BE2C (cell line): ENCODE results near the gene AZU1.

Experiments used
- DNase-seq: peaks from one replicate; pipeline ENCODE4 v3.0.0-alpha.2; 2020
- H3K27me3 ChIP-seq: fragments of 250-450 bp; sonication (Bioruptor Pico); 2 replicates; pipeline ENCODE4 v1.5.1; 2020; ENCODE audit warnings: mild to moderate bottlenecking
- H3K36me3 ChIP-seq: fragments of 250-450 bp; sonication (Bioruptor Pico); 2 replicates; pipeline ENCODE4 v1.5.1; 2020; ENCODE audit warnings: mild to moderate bottlenecking
- H3K4me1 ChIP-seq: fragments of 250-450 bp; sonication (Bioruptor Pico); 2 replicates; pipeline ENCODE4 v1.5.1; 2020
- H3K4me3 ChIP-seq: 2 replicates; pipeline ENCODE4 v1.5.1; 2011; ENCODE audit warnings: low read depth, low read length
- H3K9me3 ChIP-seq: fragments of 250-450 bp; sonication (Bioruptor Pico); 2 replicates; pipeline ENCODE4 v1.5.1; 2020
- TF ChIP-seq, protein P1 (sequence below): IDR thresholded peaks from 2 replicates; pipeline ENCODE4 v1.5.1; 2012; ENCODE audit warnings: mild to moderate bottlenecking, low read depth, low read length

AZU1 gene

DNA sequence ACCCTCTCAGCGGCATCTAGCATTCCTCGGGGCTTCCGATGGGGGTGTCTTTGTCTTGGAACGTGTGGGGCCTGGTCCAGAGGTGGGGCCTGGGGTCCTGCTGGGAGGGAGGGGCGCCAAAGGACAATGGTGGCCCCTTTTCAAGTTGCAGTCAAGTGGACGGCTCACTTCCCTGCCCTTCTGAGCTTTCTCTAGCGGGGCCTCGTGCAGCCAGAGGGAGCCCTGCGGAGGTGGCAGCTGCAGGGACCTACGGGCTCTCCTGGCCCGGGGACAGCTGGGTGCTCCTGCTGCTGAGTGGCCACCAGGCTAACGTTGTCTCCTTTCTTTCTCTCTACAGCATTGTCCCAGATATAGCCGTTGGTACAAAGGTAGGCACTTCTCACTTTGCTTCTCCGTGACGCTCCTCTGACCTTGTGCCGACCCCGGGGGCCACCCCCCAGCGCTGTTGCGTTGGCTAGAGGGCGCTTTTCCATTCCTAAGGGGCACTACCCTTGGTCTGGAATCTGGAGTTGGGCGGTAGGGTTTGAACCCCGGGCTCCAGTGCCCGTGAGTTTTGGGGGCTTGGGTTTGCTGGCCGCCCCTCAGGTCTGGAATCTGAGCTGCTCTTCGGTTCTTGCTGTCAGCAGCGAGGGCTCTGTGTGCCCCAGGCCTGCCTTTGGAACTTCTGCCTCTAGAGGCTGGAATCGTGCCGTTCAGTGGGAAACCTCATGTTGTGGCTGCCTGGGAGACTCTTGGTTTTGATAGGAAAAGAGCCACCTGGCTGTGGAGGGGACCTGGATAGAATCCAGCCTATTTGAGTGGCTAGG is 28.4 kb upstream of the AZU1 start:
- peak; percentile 65 for DNase-seq
- TF ChIP-seq, protein P1, sequence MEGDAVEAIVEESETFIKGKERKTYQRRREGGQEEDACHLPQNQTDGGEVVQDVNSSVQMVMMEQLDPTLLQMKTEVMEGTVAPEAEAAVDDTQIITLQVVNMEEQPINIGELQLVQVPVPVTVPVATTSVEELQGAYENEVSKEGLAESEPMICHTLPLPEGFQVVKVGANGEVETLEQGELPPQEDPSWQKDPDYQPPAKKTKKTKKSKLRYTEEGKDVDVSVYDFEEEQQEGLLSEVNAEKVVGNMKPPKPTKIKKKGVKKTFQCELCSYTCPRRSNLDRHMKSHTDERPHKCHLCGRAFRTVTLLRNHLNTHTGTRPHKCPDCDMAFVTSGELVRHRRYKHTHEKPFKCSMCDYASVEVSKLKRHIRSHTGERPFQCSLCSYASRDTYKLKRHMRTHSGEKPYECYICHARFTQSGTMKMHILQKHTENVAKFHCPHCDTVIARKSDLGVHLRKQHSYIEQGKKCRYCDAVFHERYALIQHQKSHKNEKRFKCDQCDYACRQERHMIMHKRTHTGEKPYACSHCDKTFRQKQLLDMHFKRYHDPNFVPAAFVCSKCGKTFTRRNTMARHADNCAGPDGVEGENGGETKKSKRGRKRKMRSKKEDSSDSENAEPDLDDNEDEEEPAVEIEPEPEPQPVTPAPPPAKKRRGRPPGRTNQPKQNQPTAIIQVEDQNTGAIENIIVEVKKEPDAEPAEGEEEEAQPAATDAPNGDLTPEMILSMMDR: peak; percentile 30
- H3K36me3 ChIP-seq: peaks cover 64% of the 10 kb centered on the region

DNA sequence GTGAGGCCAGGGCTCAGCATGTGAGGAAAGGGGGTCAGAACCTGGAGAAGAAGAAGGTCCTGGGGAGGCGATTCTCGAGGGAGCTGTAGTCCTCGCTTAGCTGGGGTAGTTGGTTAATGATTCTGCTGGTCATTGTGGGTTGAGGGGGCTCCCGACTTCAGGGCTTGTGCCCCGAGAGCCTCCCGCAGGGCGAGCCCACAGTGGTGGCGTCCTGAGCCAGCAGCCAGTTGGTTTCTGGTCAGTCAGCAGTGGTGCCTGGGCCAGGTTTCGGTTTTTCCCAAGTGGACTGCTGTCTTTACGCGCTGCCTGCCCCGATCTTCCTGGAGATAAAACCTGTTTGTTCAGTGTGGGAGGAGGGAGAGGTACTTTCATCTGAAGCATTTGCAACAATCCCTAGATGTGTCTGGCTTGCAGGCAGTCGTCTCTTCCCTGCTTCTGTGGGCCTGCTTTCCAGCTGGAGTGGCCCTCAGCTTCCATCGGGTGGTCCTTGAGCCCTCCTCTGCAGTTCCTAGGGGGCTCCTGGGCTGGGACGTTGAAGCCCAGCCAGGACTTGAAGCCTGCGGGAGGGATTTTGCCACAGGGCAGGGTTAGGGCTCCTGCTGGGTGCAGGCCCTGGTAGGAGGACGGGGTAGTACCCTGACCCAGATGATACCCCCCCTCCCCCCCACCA is 27.1 kb upstream of the AZU1 start:
- H3K4me3 ChIP-seq: peak overlapping the region; percentile 96
- peaks cover 76% of the 10 kb centered on the region for H3K36me3 ChIP-seq
- DNase-seq: peak; percentile 58
- TF ChIP-seq, protein P1: 0 out of 2 replicates have a peak, but pooled peaks have one; percentile 1
- H3K27me3 ChIP-seq: no peaks in the 10 kb centered on the region
- H3K9me3 ChIP-seq: no peaks in the 10 kb centered on the region
- peaks cover 31% of the 10 kb centered on the region for H3K4me1 ChIP-seq

More for the DNA sequence above, 28.4 kb upstream of the AZU1 start:
- Histone ChIP-seq H3K9me3 (no peaks in the 10 kb centered on the region), H3K4me1 (peaks cover 22% of the 10 kb centered on the region), H3K4me3 (peak overlapping the region; percentile 96), H3K27me3 (no peaks in the 10 kb centered on the region)

DNA sequence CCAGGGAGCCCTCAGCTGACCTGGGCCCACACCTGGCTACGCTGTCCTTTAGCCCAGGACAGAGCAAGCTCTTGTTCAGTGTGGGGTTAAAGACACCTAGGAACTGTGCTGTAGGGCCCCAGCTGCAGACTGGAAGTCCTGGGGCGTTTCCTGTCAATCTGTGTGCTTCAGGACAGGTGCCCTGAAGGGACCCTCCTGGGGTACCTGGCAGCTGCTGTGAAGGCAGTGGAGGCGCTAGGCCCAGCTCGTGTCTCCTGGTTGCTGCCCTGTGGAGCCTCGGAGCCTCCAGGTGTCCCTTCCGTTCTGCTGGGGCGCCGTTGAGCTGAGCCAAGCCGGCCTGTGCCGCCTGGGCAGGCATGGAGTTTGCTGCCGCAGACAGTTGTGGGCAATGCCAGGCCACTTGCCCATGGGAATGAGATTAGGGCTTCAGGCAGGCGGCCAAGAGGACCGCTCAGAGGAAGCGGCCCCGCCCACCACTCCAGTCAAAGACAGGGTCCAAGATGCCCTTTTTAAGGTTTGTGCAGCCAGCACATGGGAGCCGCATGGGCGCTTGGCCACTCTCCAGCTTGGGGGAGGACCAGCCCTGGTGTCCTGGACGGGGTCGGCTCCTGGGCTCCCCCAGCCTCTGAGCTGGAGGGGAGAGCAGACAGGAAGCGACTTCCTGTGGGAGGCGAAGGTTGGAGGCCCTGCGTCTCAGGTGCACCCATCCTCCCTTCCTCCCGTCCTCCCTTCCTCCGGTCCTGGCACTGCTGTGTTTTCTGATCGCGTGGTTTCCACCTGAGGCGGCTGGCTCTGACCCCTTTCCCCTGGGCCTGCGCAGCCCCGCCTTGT is 26.4 kb upstream of the AZU1 start:
- peaks cover 32% of the 10 kb centered on the region for H3K4me1 ChIP-seq
- no peaks in the 10 kb centered on the region for H3K27me3 ChIP-seq
- H3K36me3 ChIP-seq: peaks cover 84% of the 10 kb centered on the region
- peak overlapping the region; percentile 96 for H3K4me3 ChIP-seq
- TF ChIP-seq, protein P1: no peak
- peak; percentile 78 for DNase-seq
- no peaks in the 10 kb centered on the region for H3K9me3 ChIP-seq

DNA sequence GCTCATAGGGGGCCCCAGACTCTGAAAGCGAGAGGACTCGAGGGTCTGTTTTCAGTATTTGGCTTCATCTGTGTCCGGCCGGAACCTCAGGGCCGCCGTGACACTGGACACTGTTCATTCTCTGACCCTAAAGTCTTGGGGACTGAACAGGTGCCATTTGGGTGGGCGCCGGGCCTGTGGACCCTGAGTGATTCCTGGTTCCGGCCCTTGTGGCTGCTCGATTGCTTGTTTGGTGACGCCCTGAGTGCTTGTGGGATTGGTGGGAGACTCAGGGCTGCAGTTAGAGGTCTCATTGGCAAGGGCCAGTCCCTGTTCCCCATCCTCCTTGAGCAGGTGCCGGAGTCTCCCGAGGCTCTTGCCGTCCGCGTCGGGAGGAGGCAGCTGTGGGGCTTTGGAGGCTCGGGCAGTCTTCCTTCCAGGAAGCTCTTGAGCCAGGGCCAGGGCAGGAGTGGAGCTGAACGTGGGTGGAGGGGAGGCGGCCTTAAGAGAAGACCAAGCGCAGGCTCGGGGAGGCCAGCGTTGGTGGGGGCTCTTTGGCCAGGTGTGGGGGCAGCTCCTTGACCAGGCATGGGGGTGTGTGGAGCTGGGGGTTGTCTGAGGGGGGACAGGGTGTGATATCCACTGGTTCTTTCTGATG is 25.7 kb upstream of the AZU1 start:
- peaks cover 91% of the 10 kb centered on the region for H3K36me3 ChIP-seq
- peak overlapping the region; percentile 96 for H3K4me3 ChIP-seq
- DNase-seq: no peak
- H3K27me3 ChIP-seq: no peaks in the 10 kb centered on the region
- TF ChIP-seq, protein P1: no peak
- no peaks in the 10 kb centered on the region for H3K9me3 ChIP-seq
- H3K4me1 ChIP-seq: peaks cover 32% of the 10 kb centered on the region

DNA sequence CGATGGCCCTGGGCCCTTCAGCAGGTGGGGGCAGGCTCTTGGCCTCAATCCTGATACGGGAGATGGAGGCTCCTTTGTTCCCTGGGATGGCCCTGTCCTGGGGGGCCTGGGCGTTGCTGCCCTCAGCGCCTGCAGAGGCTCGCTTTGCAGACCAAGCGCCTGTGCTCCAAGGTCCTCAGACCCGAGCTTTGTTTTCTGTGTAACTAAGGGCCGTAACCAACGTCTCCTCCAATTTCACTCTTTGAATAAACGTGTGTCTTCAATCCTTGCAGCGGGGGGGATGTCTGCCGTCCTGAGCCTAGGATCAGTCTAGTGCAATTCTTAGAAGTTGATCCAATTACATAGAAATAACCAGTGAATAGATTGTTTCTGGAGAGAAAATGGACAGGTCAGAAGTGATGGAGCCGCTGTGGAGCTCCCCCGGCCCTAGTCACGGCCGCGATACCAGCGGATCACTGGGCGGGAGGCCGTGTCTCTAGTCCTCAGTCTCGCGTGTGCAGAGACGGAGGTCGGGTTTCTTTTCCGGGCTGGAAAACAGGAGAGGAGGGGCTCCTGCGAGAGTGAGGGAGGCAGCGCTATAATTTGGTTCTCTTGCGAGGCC is 25.0 kb upstream of the AZU1 start:
- Histone ChIP-seq H3K9me3 (no peaks in the 10 kb centered on the region), H3K27me3 (no peaks in the 10 kb centered on the region), H3K4me1 (peaks cover 32% of the 10 kb centered on the region), H3K4me3 (peak overlapping the region; percentile 96), H3K36me3 (peaks cover 97% of the 10 kb centered on the region)
- TF ChIP-seq, protein P1: no peak
- DNase-seq: no peak
